HG03432 (cell line): ENCODE data around the gene NEK2.
"Not testable (repeated sequence)": the region's sequence is repeated elsewhere in the genome, so short reads cannot be mapped to it uniquely, and the experiment has no call there.

Experiments
- ATAC-seq: cut with Tn5 transposase; IDR thresholded peaks from one replicate; pipeline ENCODE4 v1.9.1; 2021; ENCODE audit warnings: mild to moderate bottlenecking, moderate library complexity; ENCODE audit not compliant: unreplicated experiment

NEK2 gene

DNA sequence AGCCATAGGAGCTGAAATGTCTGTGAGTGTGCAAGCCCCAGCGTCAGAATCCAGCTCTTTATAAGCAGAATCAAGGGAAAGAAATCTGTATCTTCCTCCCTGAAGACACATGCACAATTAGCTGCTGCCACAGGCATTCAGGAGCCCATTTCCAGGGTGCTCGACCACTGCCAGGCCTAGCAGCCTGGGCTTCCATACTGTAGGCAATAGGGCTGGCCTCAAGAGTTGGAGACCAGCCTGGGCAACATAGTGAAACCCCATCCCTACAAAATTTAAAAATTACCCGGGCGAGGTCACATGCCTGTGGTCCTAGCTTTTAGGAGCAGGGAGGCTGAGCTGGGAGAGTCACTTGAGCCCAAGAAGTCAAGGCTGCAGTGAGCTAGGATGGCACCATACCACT, 41.0 kb downstream of the NEK2 start:
- ATAC-seq, result no peak

DNA sequence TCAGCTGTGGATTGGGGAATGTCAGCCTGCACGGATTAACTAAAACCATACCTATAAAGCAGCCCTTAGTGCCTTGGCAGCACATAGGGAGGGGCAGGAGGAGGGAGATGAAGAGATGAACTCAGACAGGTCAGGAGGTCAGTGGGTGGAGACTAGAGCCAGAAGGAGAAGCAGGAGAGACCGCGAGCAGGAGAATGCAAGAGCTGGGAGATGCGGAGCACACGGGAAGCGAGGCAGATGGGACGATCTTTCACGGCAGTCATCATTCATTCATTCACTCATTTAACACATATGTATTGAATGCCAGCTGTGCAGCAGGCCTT, 41.9 kb downstream of the NEK2 start:
- no peak for ATAC-seq

DNA sequence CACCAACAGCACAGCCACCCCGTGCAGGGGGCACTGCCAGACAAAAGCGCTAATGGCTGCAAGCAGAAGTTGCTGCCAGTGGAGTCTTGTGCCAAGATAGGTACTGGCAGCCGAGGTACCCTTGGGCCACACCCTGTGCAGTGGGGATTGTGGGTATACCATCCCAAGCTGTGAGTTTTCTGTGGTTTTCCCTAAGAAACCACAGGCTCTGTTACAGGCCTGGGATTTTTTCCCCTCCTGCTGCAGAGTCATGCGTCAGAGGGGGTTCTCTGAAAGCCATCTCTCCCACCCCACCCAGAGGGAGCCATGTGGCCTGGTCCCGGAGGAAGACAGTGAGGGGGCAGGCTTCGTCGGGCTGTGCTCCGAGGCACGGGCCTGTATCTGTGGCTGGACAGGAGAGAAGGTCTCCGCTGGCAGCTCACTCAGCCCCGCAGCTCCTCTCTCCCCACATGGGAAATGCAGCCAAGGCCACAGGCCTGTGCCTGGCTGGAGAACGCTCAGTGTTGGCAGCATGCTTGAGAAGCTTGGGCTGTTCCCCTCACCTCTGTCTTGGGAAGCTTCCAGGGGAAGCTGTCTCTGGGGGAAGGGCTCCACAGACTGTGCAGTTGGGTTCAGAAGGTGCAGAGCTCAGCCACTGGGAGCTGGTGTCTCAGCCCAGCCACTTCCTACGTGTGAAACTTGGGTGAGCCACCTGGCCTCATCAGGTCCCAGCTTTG, 42.5 kb downstream of the NEK2 start:
- ATAC-seq, result no peak

DNA sequence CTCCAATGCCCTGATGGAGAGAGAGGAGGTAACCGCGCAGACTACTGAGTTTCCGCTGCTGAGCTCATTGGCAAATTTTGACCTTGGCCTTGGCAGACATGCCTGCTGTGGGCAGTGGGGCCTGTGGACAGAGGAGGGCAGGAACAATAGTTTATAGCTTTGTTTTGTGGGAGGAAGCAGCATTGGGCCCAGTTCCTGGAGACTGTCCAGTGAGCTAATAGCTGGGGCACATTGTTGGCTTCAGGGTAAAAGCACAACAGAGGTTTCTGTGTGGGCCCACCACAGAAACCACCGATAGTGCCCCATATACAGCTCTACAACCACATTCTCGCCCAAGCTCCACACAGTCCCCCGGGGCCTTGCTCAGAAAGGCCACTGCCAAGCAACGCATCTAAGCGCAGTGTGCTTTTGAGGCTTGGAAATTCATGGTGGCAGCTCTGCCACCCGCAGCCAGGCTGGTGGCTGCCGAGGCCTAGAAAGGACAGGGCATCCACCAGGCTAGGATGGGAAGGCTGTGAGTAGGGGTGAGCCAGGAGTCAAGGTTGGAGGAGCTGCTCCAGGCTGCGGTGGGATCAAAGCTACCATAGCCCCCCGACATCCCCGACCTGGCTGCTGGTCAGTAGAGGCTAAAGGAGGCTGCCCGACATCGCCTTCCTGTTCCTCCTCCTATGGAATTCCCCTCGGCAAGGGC, 43.2 kb downstream of the NEK2 start:
- ATAC-seq, result peak; percentile 81

DNA sequence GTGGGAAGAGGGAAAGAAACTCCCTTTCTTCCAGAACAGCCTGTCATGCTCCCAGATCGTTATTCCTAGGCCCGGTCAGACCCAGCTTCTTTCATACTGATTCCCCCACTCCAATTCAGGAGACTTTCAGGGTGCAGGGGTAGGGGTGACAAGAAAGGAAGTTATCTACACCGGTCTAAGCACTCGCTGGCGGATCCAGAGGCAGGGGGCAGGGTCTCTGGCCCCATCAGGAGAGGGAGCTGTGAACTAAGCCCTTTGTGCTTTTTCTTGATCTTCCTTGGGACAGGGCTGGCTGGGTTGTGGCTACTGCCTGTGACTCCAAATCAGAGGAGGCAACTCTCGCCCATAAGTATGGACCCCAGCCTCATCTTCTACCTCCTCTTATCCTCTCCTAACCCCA, 44.3 kb downstream of the NEK2 start:
- ATAC-seq, result no peak

DNA sequence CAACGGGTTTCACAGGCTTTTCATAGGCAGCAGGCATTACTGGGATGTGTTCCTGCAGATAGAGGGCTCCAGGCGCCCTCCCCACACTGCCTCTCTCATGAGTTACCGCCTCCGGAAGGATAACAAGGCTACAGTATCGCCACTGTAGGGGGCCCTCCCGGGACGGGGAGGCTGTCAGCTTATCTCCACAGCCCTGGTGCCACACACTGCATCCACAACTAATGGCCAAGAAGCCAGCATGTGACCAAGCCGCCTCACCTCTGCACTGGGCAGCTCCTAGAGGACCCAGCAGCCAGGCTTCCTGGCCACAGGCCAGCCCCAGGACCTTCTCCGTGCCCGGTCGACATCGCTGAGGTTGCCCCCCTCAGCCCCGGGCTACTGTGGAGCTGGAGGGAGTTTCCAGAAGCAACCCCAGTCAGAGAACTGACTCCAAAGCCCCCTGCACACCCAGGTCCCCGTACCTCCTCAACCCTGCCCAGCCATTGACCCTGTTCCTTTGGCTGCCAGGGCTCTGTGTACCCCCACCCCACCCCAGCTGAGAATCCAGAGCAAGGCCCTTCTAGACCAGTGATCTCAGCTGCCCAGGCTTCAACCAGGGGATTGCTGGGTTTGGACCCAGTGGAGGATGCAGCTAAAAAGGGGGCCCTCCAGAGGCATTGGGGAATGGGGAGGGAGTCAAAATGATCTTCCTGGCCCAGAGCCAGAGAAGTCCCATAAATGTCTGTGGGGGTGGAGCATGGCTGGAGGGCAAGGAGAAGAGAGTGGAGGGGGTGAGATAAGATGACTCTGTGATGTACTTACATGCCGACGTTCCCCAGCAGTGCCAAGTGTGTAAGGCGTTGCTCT, 45.0 kb downstream of the NEK2 start:
- ATAC-seq, result no peak

DNA sequence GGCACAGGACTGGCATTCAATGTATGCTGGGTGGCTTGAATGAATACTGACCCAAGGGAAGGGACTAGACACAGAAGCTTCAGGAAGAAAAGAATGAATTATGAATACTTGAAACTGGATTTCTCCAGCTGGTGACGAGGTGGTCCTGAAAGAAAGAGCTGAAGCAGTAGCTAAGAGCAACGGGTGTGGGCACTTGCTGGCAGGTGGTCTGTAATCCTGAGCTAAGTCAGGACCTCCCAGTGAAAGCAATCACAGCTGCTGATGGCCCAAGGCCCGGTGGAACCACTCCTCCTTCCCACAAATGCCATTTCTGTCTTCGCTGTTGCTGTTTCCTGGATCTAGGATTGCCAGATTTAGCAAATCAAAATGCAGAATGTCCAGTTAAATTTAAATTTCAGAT, 47.0 kb downstream of the NEK2 start:
- ATAC-seq, result no peak

DNA sequence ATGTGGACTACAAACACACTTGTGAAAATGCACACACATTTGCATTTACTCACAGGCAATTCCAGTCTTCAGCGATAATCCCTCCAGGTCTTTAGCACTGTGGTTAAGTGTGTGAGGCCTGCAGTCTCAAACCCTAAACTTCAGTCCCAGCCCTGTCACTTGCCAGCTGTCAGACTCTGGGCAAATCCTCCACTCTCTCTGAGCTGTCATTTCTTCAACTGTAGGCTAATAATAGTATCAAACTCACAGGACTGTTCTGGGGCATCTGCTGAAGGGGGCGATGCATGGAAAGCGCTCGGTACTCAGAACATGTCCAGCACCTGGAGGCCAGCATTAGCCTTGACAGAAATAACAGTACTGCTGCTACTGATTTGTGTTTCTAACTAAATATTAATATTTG, 48.2 kb downstream of the NEK2 start:
- no peak for ATAC-seq

DNA sequence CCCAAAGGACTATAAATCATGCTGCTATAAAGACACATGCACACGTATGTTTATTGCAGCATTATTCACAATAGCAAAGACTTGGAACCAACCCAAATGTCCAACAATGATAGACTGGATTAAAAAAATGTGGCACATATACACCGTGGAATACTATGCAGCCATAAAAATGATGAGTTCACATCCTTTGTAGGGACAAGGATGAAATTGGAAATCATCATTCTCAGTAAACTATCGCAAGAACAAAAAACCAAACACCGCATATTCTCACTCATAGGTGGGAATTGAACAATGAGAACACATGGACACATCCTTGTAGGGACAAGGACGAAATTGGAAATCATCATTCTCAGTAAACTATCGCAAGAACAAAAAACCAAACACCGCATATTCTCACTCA, 49.6 kb downstream of the NEK2 start:
- not testable (repeated sequence) for ATAC-seq

DNA sequence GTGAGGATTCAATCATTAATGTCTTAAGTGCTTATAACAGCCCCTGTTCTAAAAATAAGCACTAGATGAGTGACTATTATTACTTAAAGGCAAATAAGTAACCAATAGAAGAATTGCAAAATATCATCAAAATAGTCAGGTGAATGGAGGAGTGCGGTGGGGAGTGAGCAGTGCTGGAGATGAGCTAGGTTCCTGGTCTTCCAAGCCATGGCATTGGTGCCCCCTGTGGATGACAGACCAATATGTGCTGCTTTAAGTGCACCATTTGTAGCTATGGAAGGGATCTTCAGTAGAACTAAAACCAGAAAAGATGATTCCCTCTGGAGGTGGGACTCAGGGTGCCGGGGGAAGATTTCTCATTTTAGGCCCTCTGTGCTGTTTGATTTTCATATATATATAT, 50.4 kb downstream of the NEK2 start:
- no peak for ATAC-seq

DNA sequence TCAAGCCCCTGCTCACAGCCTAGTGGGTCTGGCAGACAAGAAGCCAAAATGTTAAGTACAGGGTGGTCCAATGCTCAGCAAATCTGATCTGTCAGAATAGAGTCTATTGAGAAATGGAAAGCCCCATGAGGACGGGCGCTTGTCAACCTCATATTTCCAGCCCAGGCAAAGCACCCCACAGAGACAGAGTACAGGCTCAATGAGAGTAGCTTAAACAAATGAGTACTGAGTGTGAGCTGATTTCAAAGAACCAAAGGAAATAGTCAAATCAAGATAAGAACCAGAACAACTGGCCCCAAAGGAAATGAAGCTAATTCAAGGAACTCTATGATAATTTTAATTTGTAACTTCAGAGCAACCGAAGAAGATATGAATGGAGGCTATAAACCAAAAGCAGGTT, 51.9 kb downstream of the NEK2 start:
- no peak for ATAC-seq

DNA sequence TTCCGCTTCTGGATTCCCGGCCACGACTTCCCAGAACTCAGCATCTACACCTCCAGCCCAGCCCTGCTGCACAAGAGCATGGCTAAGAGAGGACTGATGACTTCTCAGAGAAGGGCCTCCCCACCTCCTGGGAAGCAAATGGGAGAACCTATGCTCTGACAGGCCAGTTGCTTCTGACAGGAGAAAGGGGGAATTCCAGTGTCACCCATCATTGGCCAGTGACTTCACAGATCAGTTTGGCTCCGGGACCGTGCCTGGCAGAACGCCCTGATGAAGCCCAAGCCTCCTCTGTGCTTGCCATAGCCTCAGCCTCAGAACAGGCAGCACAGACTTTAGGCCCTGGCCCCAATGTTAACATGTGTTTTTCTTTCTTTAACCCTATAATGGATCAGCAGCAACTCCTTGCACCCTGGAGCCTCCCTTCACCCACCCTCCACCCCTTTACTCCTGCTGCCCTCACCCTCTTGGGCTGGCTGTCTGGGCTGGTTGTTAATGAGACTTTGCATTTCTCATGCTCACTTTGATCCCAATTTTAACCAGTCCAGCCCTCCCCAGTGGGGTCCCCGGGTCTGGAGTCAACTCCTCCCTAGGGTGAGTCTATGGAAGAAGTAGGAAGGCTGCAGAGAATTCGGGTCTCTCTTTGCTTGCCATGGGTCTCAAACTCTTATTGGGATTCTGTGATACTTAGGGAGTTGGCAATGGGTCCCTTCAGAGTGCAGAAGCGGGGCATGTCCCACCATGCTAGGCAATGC, 53.8 kb downstream of the NEK2 start:
- no peak for ATAC-seq

DNA sequence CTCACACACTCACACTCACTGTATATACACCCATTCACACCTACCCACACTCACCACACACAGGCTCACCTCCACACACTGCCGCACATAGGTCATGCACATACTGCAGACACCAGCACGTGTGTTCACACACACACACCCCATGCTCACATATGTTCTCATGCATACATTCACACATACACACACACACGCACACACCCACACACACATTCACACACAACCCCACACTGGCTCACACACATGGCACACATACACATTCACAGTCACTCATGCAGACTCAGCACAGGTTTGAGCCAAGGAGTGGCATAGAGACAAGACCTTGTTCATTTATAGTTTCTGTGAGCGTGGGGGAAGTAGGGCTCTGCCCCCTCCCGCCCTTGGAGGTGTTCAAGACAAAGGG, 55.3 kb downstream of the NEK2 start:
- no peak for ATAC-seq

DNA sequence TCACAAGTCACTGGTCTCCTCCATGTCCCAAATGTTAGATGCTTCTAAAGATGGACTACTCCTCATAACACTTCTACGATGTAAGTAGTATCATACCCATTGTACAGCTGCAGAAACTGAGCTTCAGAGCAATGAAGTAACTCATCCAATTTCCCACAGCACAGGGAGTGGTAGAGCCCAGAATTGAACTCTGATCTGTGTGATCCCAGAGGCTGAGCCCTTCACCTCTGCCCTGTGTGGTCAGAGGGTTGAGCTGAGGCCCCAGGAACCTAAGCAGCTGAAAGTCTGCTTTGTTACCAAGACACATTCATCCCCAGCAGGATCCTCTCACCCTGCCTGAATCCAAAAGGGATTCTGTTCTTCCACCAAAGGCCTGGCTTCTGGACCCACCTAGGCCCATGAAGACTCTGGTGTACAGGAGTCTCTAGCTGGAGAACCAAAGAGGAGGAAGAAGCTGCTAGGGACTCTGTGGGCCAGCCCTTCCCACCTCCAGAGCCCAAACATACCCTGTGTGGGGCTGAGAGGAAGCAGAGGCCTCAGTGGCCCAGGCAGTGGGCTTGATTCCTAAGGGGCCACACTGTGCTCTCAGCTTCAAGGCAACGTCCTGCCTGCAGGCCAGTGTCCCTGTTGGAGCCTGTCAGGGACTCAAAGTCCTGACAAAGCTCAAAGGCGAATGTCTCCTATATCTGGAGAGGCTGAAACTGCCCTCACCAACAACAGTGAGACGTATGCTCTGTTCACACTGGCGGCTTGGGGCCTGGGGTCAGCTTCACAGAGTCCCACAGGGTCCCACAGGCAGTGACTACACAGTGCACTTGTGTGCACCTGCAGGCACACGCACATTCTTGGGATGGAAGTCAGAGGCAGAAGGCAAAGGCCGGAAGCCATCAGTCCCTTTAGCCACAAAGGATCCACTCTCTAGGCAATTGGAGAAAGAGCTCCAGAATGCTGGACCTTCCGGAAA, 56.1 kb downstream of the NEK2 start:
- no peak for ATAC-seq

DNA sequence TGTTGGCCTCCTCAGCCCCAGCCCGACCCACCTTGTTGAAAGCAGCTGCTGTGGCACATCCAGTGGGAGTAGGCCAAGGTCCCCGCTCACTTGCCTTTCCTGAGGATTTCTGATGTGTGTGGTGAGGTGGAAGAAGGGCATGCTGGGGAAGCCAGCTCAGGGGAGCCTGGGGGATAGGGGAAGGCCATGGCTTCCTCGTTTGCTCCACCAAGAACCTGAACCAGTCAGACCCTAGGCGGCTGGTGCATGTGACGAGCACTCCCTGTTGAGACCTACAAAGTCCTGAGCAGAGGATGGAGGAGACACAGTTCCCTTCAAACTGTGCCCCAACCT, 58.5 kb downstream of the NEK2 start:
- ATAC-seq, result no peak

DNA sequence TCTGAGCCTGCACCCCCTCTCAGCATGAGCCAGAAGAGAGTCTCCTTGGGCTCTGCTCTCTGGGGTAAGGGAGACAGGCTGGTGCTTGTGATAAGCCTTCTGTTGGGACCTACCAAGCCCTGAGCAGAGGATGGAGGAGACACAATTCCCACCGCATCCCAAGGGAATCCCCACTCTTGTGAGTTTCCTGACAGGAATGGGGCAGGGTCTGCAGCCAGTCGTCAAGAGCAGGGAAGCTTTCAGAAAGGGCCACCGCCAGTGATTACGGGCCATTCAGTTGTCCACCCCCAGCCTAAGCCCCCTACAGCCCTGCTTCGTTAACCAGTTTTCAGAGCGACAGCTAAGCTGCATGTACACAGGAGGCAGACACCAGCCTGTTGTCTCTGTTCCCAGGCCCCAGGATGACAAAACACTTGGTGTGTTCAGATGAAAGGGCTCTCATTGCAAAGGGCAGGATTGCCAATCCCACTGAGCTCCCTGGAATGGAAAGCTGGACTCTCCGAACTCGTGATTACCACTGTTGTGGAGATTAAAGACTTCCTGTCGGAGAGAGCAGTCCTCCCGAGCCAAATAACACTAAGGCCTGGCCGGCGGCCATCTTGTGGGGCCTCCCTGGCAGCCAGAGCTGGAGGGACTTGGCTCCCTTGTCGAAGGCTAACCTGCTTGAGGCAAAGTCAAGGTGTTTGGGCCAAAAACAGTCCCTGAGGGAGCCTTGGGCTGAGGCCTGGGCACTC, 59.0 kb downstream of the NEK2 start:
- ATAC-seq, result no peak

DNA sequence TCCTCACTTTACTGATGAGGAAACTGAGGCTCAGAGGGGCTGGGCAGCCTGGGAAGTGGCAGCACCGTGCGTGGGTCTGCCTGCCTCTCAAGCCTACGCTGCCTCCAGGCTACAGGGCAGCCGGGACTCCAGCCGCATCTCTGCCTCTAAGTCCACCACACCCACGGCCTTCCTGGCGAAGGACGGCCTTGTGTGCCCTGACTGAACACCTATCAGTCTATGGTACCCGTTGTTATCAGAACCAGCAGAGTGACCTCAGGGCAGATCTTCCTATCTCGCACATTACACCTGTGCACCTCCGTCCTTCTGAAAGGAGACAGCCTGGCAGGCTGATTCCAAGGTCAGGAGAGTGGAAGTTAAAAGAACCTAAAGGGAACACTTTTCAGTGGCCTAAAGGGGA, 60.8 kb downstream of the NEK2 start:
- no peak for ATAC-seq

DNA sequence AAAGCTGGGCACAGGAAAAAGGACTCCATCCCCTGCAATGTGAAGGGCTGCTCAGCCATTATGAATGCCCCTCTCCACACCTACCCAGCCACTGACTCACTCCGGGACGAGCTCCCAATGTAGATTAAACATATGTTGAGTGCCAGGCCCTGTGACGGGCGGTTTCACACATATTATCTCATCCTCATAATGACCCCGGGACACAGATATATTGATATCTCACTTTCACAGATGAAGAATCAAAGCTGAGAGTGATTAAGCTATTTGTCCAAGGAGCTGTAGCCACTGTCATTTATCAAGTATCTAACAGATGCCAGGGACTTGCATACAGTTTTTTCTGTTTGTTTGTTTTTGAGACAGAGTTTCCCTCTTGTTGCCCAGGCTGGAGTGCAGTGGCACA, 61.5 kb downstream of the NEK2 start:
- ATAC-seq, result no peak

DNA sequence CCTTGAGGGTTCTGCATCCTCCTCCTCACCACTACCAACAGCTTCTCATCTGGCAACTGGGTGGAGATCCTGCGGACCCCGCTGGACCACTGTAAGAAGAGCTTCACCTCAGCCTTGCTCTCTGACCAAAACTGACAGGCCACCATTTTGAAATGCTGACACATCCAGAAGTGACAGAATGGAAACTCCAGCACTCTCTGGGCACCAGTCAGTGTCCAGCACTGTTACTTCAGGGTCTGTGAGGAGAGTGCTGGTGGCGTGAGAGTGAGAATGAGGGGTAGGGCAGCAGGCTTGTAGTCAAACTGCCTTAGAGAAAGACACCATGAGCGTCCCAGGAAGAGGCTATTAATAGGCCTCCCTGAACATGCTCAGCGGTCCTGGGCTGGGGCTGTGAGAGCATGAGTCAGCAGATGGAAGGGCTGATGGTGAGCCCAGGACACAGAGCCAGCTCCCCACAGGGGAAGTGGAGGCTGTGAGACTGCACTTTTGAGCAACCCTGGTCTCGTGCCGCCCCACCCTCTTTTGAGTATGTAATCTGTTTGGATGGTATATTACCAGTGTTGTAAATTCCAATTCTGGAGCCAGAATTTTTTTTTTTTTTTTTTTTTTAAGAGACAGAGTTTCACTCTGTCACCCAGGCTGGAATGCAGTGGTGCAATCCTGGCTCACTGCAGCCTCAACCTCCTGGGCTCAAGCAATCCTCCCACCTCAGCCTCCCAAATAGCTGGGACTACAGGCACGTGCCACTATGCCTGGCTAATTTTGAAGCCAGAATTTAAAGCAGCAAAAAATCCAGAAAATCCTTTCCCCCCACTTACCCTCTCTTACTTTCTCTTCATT, 62.1 kb downstream of the NEK2 start:
- ATAC-seq, result no peak
